ENCODE measurements around the gene CALN1.
A peak's percentile ranks its signal among the peaks of the same experiment; 100 is the strongest.

GRCh38 chr7:71733107-71733870 is 678.8 kb downstream of the CALN1 start:
- TF ChIP-seq RAD21 (conservative IDR thresholded peaks at IDR 0.05) (peak; percentile 99), SMC3 (conservative IDR thresholded peaks at IDR 0.05; ENCODE audit: poor library complexity) (peak; percentile 100), POLR2AphosphoS5 (IDR thresholded peaks at IDR 0.05) (no peak), EP300 (conservative IDR thresholded peaks at IDR 0.05; ENCODE audit: poor library complexity, severe bottlenecking) (no peak)
- TF ChIP-seq, protein P1, sequence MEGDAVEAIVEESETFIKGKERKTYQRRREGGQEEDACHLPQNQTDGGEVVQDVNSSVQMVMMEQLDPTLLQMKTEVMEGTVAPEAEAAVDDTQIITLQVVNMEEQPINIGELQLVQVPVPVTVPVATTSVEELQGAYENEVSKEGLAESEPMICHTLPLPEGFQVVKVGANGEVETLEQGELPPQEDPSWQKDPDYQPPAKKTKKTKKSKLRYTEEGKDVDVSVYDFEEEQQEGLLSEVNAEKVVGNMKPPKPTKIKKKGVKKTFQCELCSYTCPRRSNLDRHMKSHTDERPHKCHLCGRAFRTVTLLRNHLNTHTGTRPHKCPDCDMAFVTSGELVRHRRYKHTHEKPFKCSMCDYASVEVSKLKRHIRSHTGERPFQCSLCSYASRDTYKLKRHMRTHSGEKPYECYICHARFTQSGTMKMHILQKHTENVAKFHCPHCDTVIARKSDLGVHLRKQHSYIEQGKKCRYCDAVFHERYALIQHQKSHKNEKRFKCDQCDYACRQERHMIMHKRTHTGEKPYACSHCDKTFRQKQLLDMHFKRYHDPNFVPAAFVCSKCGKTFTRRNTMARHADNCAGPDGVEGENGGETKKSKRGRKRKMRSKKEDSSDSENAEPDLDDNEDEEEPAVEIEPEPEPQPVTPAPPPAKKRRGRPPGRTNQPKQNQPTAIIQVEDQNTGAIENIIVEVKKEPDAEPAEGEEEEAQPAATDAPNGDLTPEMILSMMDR (IDR thresholded peaks at IDR 0.05; ENCODE audit: poor library complexity, severe bottlenecking), result peak; percentile 99
- TF ChIP-seq, protein P2, sequence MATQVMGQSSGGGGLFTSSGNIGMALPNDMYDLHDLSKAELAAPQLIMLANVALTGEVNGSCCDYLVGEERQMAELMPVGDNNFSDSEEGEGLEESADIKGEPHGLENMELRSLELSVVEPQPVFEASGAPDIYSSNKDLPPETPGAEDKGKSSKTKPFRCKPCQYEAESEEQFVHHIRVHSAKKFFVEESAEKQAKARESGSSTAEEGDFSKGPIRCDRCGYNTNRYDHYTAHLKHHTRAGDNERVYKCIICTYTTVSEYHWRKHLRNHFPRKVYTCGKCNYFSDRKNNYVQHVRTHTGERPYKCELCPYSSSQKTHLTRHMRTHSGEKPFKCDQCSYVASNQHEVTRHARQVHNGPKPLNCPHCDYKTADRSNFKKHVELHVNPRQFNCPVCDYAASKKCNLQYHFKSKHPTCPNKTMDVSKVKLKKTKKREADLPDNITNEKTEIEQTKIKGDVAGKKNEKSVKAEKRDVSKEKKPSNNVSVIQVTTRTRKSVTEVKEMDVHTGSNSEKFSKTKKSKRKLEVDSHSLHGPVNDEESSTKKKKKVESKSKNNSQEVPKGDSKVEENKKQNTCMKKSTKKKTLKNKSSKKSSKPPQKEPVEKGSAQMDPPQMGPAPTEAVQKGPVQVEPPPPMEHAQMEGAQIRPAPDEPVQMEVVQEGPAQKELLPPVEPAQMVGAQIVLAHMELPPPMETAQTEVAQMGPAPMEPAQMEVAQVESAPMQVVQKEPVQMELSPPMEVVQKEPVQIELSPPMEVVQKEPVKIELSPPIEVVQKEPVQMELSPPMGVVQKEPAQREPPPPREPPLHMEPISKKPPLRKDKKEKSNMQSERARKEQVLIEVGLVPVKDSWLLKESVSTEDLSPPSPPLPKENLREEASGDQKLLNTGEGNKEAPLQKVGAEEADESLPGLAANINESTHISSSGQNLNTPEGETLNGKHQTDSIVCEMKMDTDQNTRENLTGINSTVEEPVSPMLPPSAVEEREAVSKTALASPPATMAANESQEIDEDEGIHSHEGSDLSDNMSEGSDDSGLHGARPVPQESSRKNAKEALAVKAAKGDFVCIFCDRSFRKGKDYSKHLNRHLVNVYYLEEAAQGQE (IDR thresholded peaks at IDR 0.05; ENCODE audit: borderline replicate concordance), result no peak

All from neural cell (in vitro differentiated cells).